Measurements from ENCODE around the gene CX3CL1. TPM values are rescaled to one million over a fixed set of nuclear protein-coding genes. Genes with fewer than 3 reads are reported as not detected.

Gene CX3CL1
- polyA plus RNA-seq, 1 donor (not counting 4 experiments of a cell fraction or from before 2014, with no cell fraction given): 0.47 TPM

DNA sequence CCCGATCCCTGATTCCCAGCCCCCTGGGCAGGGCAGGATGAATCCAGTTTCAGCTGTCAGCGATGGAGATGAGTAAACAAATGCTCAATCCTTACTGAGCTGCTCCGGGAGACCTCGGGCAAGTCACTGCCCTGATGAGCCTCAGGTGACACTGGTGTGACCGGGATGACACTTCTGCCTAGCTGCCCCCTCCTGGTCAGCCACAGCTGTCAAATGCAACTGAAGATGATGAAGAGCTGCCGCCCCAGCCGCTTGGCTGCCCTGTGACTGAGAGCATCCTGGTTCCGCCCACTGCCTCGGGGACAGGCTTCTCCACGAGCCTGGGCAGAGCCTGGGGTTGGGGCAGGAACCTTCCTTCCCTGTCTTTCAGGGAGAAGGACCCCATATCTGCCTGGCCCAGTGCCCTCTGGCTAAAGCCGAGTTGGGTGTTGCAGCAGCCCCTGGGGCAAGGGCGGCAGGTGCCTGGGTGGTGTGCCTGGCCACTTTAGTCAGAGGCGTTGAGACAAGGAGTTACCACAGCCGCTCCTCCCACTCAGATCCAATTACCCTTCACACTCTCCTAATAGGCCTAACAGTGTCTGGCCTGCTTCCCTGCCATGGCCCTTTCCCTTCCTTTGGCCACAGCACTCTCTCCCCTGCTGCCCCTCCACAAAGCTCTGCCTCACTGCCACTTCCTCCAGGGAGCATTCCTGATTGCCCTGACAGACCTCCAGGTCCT lies 37.7 kb downstream of the CX3CL1 start:
- peak overlapping the region; percentile 16 for H3K4me2 ChIP-seq (ENCODE audit: control insufficient read depth, extremely low read depth, insufficient read depth, low read depth, low read length)
- H3K4me1 ChIP-seq (ENCODE audit: control insufficient read depth, extremely low read depth, insufficient read depth, low read length): peaks cover 11% of the 10 kb centered on the region
- no peak overlapping the region for H3K27ac ChIP-seq (ENCODE audit: control insufficient read depth, insufficient read depth, low read length)
- H3K79me2 ChIP-seq (ENCODE audit: control insufficient read depth, insufficient read depth, low read length): no peaks in the 10 kb centered on the region
- FAIRE-seq: peak; percentile 51
- no peaks in the 10 kb centered on the region for H3K9me1 ChIP-seq (ENCODE audit: control insufficient read depth, extremely low read depth, insufficient read depth, low read length)
- DNase-seq (ENCODE audit: low read depth, low spot score): no peak
- H2AFZ ChIP-seq (ENCODE audit: control insufficient read depth, low read length): no peak overlapping the region
- H3K4me3 ChIP-seq (ENCODE audit: control insufficient read depth in 2 of 3, extremely low read depth in 1 of 3, insufficient read depth in 2 of 3, low read depth in 1 of 3, low read length in 3 of 3): no peak overlapping the region
- H3K9me3 ChIP-seq (ENCODE audit: control insufficient read depth, low read depth, low read length): peaks cover 1% of the 10 kb centered on the region
- no peaks in the 10 kb centered on the region for H4K20me1 ChIP-seq (ENCODE audit: control insufficient read depth, extremely low read depth, insufficient read depth, low read length)
- dilution Hi-C loops (cut with MboI; ENCODE audit: extremely low pct_ligation_motif_present, low sequenced_read_pairs): loop anchor here (10.0 kb wide), 1 partner anchor 65 kb away; no protein-coding TSS in a partner anchor
- no peak overlapping the region for H3K9ac ChIP-seq (ENCODE audit: control insufficient read depth, extremely low read depth, insufficient read depth, low read length)
- no peak for TF ChIP-seq EZH2 (IDR thresholded peaks at IDR 0.05; ENCODE audit: low read length)
- TF ChIP-seq, protein P1, sequence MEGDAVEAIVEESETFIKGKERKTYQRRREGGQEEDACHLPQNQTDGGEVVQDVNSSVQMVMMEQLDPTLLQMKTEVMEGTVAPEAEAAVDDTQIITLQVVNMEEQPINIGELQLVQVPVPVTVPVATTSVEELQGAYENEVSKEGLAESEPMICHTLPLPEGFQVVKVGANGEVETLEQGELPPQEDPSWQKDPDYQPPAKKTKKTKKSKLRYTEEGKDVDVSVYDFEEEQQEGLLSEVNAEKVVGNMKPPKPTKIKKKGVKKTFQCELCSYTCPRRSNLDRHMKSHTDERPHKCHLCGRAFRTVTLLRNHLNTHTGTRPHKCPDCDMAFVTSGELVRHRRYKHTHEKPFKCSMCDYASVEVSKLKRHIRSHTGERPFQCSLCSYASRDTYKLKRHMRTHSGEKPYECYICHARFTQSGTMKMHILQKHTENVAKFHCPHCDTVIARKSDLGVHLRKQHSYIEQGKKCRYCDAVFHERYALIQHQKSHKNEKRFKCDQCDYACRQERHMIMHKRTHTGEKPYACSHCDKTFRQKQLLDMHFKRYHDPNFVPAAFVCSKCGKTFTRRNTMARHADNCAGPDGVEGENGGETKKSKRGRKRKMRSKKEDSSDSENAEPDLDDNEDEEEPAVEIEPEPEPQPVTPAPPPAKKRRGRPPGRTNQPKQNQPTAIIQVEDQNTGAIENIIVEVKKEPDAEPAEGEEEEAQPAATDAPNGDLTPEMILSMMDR (optimal IDR thresholded peaks at IDR 0.05 in 1 of 3, IDR thresholded peaks at IDR 0.05 in 1 of 3, conservative IDR thresholded peaks at IDR 0.05 in 1 of 3; ENCODE audit: extremely low read depth in 1 of 3, insufficient read depth in 2 of 3, low read length in 3 of 3): peak in 1 of 3 experiments; percentile 34
- peaks cover 19% of the 10 kb centered on the region for H3K27me3 ChIP-seq (ENCODE audit: control insufficient read depth, extremely low read depth, insufficient read depth, low read length)
- H3K36me3 ChIP-seq (ENCODE audit: control insufficient read depth in 2 of 2, extremely low read depth in 1 of 2, insufficient read depth in 2 of 2, low read length in 2 of 2): no peaks in the 10 kb centered on the region

DNA sequence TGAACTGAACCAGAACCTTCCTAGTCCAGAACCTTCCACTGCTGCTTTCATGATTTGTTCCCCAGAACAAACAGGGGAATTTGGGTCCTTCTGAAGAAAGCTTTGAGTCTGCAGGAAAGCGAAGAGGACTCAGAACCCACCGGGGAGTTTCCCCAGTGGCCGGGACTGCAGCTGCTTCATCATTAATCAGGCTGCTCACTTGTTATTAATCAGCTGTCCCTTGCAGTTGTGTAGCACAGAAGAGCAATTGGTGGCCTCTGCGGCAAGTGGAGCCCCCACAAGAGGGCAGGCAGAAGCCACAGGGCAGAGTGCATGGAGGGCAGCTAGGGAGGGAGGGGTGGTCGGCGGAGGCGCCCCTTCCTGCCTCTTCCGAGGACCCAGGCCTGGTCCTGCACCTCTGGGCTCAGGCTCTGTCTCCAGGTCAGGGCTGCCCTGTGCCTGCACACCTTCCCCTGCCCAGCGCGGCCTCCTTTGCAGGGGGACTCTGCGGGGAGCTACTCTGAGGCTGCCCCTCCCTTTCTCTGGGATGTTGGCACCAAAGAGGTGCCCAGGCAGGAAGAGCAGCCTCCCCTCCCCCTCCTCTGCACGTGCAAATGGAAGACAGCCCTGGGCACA lies 39.2 kb downstream of the CX3CL1 start:
- no peaks in the 10 kb centered on the region for H3K9me1 ChIP-seq (ENCODE audit: control insufficient read depth, extremely low read depth, insufficient read depth, low read length)
- DNase-seq (ENCODE audit: low read depth, low spot score) (no peak), FAIRE-seq (no peak)
- H3K4me1 ChIP-seq (ENCODE audit: control insufficient read depth, extremely low read depth, insufficient read depth, low read length): peaks cover 8% of the 10 kb centered on the region
- no peak overlapping the region for H3K4me2 ChIP-seq (ENCODE audit: control insufficient read depth, extremely low read depth, insufficient read depth, low read depth, low read length)
- TF ChIP-seq EZH2 (IDR thresholded peaks at IDR 0.05; ENCODE audit: low read length): no peak
- TF ChIP-seq, protein P1 (optimal IDR thresholded peaks at IDR 0.05 in 1 of 3, IDR thresholded peaks at IDR 0.05 in 1 of 3, conservative IDR thresholded peaks at IDR 0.05 in 1 of 3; ENCODE audit: extremely low read depth in 1 of 3, insufficient read depth in 2 of 3, low read length in 3 of 3): no peak
- no peaks in the 10 kb centered on the region for H3K79me2 ChIP-seq (ENCODE audit: control insufficient read depth, insufficient read depth, low read length)
- H3K27me3 ChIP-seq (ENCODE audit: control insufficient read depth, extremely low read depth, insufficient read depth, low read length): peaks cover 14% of the 10 kb centered on the region
- peaks cover 1% of the 10 kb centered on the region for H3K9me3 ChIP-seq (ENCODE audit: control insufficient read depth, low read depth, low read length)
- H4K20me1 ChIP-seq (ENCODE audit: control insufficient read depth, extremely low read depth, insufficient read depth, low read length): no peaks in the 10 kb centered on the region
- H3K27ac ChIP-seq (ENCODE audit: control insufficient read depth, insufficient read depth, low read length): no peak overlapping the region
- H3K36me3 ChIP-seq (ENCODE audit: control insufficient read depth in 2 of 2, extremely low read depth in 1 of 2, insufficient read depth in 2 of 2, low read length in 2 of 2): no peaks in the 10 kb centered on the region
- no peak overlapping the region for H3K9ac ChIP-seq (ENCODE audit: control insufficient read depth, extremely low read depth, insufficient read depth, low read length)
- dilution Hi-C loops (cut with MboI; ENCODE audit: extremely low pct_ligation_motif_present, low sequenced_read_pairs): loop anchor here (10.0 kb wide), 1 partner anchor 67 kb away; no protein-coding TSS in a partner anchor
- no peak overlapping the region for H3K4me3 ChIP-seq (ENCODE audit: control insufficient read depth in 2 of 3, extremely low read depth in 1 of 3, insufficient read depth in 2 of 3, low read depth in 1 of 3, low read length in 3 of 3)
- H2AFZ ChIP-seq (ENCODE audit: control insufficient read depth, low read length): no peak overlapping the region

Measured in keratinocyte (primary cell).